Measurements from ENCODE around the gene SRPX.

SRPX gene

DNA sequence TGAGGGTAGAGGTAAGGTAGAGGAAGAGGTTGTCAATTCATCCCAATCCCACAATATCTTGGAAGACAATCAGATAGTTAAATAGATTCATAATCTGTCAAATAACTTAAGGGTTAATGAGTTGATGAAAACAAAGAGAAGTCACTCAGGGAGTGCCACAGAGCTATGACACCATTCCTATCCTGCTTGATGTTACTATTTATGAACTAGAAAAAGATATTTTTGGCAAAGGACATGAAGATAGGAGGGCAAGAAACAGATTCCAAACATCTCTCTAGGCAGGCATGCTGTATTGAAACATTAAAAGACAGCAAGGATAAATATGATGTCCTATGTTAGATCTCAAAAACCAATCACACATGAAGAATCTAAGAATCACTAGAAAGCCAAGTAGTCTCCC is 3.5 kb upstream of the SRPX start:
- no peak overlapping the region for H3K9ac ChIP-seq (ENCODE audit: low read length)
- no peak overlapping the region for H2AFZ ChIP-seq (ENCODE audit: low read length)
- no peak overlapping the region for H3K4me3 ChIP-seq (ENCODE audit: low read depth, low read length, poor library complexity, severe bottlenecking)
- no peak overlapping the region for H3K27ac ChIP-seq (ENCODE audit: low read depth, low read length, poor library complexity, severe bottlenecking)
- no peaks in the 10 kb centered on the region for H4K20me1 ChIP-seq (ENCODE audit: insufficient read depth, low read length)
- H3F3A ChIP-seq (ENCODE audit: insufficient read depth, low read length): no peaks in the 10 kb centered on the region
- no peaks in the 10 kb centered on the region for H3K79me2 ChIP-seq (ENCODE audit: insufficient read depth, low read length)
- H3K9me2 ChIP-seq (ENCODE audit: low read depth, low read length): no peaks in the 10 kb centered on the region
- no peak overlapping the region for H3K4me2 ChIP-seq (ENCODE audit: low read length)
- H3K27me3 ChIP-seq (ENCODE audit: insufficient read depth, low read length): no peaks in the 10 kb centered on the region
- TF ChIP-seq, protein P1, sequence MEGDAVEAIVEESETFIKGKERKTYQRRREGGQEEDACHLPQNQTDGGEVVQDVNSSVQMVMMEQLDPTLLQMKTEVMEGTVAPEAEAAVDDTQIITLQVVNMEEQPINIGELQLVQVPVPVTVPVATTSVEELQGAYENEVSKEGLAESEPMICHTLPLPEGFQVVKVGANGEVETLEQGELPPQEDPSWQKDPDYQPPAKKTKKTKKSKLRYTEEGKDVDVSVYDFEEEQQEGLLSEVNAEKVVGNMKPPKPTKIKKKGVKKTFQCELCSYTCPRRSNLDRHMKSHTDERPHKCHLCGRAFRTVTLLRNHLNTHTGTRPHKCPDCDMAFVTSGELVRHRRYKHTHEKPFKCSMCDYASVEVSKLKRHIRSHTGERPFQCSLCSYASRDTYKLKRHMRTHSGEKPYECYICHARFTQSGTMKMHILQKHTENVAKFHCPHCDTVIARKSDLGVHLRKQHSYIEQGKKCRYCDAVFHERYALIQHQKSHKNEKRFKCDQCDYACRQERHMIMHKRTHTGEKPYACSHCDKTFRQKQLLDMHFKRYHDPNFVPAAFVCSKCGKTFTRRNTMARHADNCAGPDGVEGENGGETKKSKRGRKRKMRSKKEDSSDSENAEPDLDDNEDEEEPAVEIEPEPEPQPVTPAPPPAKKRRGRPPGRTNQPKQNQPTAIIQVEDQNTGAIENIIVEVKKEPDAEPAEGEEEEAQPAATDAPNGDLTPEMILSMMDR (IDR thresholded peaks at IDR 0.05; ENCODE audit: low read length): no peak
- no peak for TF ChIP-seq EZH2 (IDR thresholded peaks at IDR 0.05; ENCODE audit: borderline replicate concordance, low read length)
- H3K36me3 ChIP-seq (ENCODE audit: insufficient read depth, low read length): no peaks in the 10 kb centered on the region
- H3K9me3 ChIP-seq (ENCODE audit: low read length): no peaks in the 10 kb centered on the region
- H3K4me1 ChIP-seq (ENCODE audit: insufficient read depth, low read length, severe bottlenecking): no peaks in the 10 kb centered on the region

DNA sequence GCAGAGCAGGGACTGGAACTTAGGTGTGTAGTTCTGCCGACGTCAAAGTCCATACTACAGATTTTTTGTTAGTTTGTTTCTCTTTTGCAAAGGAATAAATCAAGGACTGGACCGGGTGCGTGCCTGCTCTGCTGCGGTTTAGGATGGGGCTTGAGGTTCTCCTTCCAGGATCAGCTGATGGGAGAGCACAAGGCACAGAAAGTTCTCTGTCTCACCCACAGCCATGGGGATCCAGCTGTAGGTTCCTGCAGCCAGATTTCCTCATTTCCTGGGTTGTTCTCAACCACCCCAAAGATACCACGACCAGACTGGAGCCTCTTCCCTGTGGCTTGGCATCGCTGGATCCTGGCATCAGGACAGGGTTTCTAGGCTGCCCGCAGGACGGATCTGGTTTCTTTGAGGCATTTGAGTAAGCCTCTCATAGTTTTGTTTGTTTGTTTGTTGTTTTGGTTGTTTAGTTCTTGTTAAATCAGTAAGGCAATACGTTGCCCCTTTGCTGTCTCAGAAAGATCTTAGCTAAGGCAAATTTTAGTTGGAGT is 789 bp upstream of the SRPX start:
- Histone ChIP-seq H3K27me3 (ENCODE audit: insufficient read depth, low read length) (no peaks in the 10 kb centered on the region), H3K9ac (ENCODE audit: low read length) (no peak overlapping the region), H3K4me3 (ENCODE audit: low read depth, low read length, poor library complexity, severe bottlenecking) (no peak overlapping the region), H3K79me2 (ENCODE audit: insufficient read depth, low read length) (no peaks in the 10 kb centered on the region), H3F3A (ENCODE audit: insufficient read depth, low read length) (no peaks in the 10 kb centered on the region), H2AFZ (ENCODE audit: low read length) (no peak overlapping the region), H3K4me1 (ENCODE audit: insufficient read depth, low read length, severe bottlenecking) (no peaks in the 10 kb centered on the region), H4K20me1 (ENCODE audit: insufficient read depth, low read length) (no peaks in the 10 kb centered on the region), H3K9me2 (ENCODE audit: low read depth, low read length) (no peaks in the 10 kb centered on the region), H3K27ac (ENCODE audit: low read depth, low read length, poor library complexity, severe bottlenecking) (no peak overlapping the region), H3K9me3 (ENCODE audit: low read length) (no peaks in the 10 kb centered on the region), H3K36me3 (ENCODE audit: insufficient read depth, low read length) (no peaks in the 10 kb centered on the region), H3K4me2 (ENCODE audit: low read length) (no peak overlapping the region)
- no peak for TF ChIP-seq EZH2 (IDR thresholded peaks at IDR 0.05; ENCODE audit: borderline replicate concordance, low read length)
- TF ChIP-seq, protein P1 (IDR thresholded peaks at IDR 0.05; ENCODE audit: low read length): no peak

DNA sequence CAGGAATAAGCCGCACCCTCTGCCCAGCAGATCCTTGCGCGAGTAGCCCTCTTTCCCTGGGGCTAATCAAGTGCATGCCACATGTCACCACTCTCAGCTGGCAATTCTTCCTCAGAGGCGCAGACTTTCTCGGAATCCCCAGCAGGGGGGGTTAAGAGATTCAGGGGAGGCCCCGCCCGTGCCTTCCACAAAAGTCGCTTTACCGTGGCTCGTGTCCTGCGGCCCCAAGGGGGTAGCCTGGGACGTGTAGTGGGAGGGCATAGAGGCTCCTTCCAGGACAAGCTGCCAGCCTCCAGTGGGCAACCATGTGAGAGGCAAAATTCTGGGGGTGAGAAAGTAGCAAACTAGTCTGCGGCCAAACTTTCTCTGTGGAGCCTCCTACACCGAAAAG is 652 bp downstream of the SRPX start:
- H2AFZ ChIP-seq (ENCODE audit: low read length): no peak overlapping the region
- H3K79me2 ChIP-seq (ENCODE audit: insufficient read depth, low read length): no peaks in the 10 kb centered on the region
- H3K36me3 ChIP-seq (ENCODE audit: insufficient read depth, low read length): no peaks in the 10 kb centered on the region
- no peak overlapping the region for H3K27ac ChIP-seq (ENCODE audit: low read depth, low read length, poor library complexity, severe bottlenecking)
- no peaks in the 10 kb centered on the region for H3K4me1 ChIP-seq (ENCODE audit: insufficient read depth, low read length, severe bottlenecking)
- H3K4me2 ChIP-seq (ENCODE audit: low read length): no peak overlapping the region
- H3K27me3 ChIP-seq (ENCODE audit: insufficient read depth, low read length): no peaks in the 10 kb centered on the region
- no peak overlapping the region for H3K9ac ChIP-seq (ENCODE audit: low read length)
- H4K20me1 ChIP-seq (ENCODE audit: insufficient read depth, low read length): no peaks in the 10 kb centered on the region
- no peaks in the 10 kb centered on the region for H3K9me3 ChIP-seq (ENCODE audit: low read length)
- TF ChIP-seq, protein P1 (IDR thresholded peaks at IDR 0.05; ENCODE audit: low read length): no peak
- TF ChIP-seq EZH2 (IDR thresholded peaks at IDR 0.05; ENCODE audit: borderline replicate concordance, low read length): no peak
- H3K9me2 ChIP-seq (ENCODE audit: low read depth, low read length): no peaks in the 10 kb centered on the region
- H3K4me3 ChIP-seq (ENCODE audit: low read depth, low read length, poor library complexity, severe bottlenecking): no peak overlapping the region
- H3F3A ChIP-seq (ENCODE audit: insufficient read depth, low read length): no peaks in the 10 kb centered on the region

All from OCI-LY1 (cell line).